OCI-M2 (cell line): Measurements from ENCODE around the gene TMED1.
A peak's percentile ranks its signal among the peaks of the same experiment; 100 is the strongest.
"Not testable (repeated sequence)": the region's sequence is repeated elsewhere in the genome, so short reads cannot be mapped to it uniquely, and the experiment has no call there.

Experiments
- DNase-seq: peaks from one replicate; lab custom pipeline; 2025; ENCODE audit not compliant: unreplicated experiment; lab: John Stamatoyannopoulos, UW

Gene TMED1

DNA sequence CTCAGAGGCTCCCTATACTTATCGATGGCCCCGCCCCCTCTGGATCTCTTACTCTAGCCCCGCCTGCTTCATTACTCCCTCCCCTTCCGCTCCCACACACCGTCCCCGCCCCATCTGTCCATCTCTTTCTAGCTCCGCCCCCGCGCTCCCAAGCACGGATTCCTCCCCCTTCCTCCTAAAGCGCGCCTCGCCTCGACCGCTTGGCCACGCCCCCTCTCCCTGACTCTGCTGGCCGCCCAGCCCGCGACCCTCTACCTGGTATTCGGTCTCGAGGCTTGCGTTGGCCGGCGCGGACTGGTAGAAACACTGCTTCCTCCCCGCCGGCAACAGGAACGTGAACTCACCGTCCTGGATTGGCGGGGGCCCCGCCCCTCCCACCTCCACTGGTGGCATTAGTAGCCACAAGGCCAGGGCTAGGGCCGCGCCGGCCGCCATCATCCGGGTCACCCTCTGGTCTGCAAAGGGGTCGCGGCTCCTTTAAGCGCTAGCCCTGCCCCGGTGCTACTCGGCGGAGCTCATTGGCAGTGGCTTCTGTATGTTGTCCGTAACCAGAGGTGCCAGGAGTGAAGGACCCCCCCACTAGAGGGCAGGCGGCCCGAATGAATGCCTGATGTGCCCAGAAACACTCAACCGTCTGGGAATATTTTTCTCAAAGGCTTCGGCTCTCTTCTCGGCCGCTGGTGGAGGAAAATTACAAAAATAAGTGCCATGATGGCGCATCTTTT is at the start of gene TMED1:
TMED1 (minus strand) TSS at position 459 of the 725 bp plus-strand sequence; CDS start at position 438, 21 bp downstream.
- peak; percentile 100 for DNase-seq

DNA sequence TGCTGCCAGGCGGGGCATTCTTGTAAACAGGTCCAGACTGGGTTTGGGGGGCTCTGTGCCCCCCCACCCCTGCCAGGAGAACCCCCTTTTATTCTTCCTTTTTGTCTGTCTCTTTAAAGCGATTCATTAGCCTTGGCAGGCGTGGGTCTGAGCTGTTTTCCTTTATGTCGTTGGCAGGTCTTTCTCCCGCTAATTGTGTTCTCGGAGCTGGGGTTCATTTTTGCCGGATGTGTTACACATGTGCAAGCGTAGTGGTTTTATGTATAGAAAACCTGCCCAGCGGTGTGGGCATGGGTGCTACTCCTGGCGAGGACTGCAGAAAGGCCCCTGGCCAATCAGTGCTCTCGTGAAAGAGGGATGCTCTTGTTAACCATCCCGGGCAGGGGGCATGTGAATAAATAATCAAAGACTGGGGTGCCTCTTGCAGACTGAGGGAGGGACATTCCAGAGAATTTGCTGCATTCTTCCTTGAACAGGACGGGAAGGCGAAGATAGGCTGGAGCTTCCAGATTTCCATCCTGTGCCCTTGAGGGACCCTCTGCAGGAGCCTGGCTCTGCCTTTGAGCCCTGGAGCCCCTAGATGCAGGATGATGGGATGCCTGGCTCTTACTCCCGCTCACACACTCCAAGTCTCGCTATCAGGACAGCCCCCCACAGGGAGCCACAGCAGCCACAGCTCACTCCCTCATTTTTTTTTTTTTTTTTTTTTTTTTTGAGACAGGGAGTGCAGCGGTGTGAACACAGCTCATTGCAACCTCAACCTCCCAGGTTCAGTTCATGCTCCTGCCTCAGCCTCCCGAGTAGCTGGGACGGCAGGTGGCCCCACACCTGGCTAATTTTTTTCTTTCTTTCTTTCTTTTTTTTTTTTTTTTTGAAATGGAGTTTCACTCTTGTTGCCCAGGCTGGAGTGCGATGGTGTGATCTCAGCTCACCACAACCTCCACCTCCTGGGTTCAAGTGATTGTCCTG is 49.5 kb upstream of the TMED1 start:
- no peak for DNase-seq

- no peak for DNase-seq
Measured at GRCh38 chr19:10884274-10884673, 48.3 kb upstream of the TMED1 start.

DNA sequence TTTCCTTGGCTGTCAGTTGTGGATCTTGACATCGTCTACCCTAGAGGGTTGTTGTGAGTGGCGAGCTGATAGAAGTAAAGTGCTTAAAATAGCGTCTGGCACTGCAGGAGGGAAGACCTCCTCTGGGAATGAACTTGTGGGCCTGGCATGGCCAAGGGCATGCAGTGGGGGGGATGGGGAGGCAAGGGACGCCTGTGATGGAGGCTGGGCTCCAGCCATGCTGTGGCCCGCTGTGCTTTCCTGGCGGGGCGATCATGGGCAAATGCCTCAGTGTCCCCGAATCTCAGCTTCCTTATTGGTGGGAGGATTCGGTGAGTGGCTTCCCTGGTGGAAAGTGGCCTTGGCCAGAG is 46.1 kb upstream of the TMED1 start:
- no peak for DNase-seq

GRCh38 chr19:10881403-10882107 is 45.5 kb upstream of the TMED1 start:
- DNase-seq: no peak

GRCh38 chr19:10878253-10878652 is 42.2 kb upstream of the TMED1 start:
- no peak for DNase-seq

GRCh38 chr19:10877608-10878007 is 41.6 kb upstream of the TMED1 start:
- not testable (repeated sequence) for DNase-seq

GRCh38 chr19:10876459-10877240 is 40.6 kb upstream of the TMED1 start:
- no peak for DNase-seq

- DNase-seq: no peak
Measured at GRCh38 chr19:10874024-10874423, 38.0 kb upstream of the TMED1 start.

GRCh38 chr19:10872546-10873107 is 36.6 kb upstream of the TMED1 start:
- no peak for DNase-seq

- no peak for DNase-seq
Measured at GRCh38 chr19:10871711-10872545, 35.9 kb upstream of the TMED1 start.

- peak; percentile 100 for DNase-seq
Measured at GRCh38 chr19:10870955-10871603, 35.1 kb upstream of the TMED1 start, which contains the start of gene CARM1. Gene CARM1, plus strand, starts transcription at chr19:10871553. Its CDS starts 150 bp downstream, at chr19:10871703.

- DNase-seq: no peak
Measured at GRCh38 chr19:10870501-10870954, 34.5 kb upstream of the TMED1 start.

DNA sequence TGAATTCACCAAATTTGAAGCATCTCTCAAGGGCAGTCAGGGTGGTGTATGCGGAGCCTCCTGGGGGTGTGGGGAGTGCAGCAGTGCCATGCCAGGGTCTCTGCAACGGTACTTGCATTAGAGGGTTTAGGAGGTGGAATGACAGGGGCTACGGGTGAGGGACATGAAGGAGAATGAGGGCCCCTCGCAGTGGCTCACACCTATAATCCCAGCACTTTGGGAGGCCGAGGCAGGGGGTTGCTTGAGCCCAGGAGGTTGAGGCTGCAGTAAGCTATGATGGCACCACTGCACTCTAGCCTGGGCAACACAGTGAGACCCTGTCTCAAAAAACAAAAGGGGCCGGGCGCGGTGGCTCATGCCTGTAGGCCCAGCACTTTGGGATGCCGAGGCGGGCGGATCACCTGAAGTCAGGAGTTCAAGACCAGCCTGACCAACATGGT is 33.9 kb upstream of the TMED1 start:
- not testable (repeated sequence) for DNase-seq

GRCh38 chr19:10868872-10869547 is 33.0 kb upstream of the TMED1 start:
- DNase-seq: no peak

GRCh38 chr19:10866495-10866894 is 30.5 kb upstream of the TMED1 start:
- DNase-seq: no peak

GRCh38 chr19:10864538-10864899 is 28.5 kb upstream of the TMED1 start:
- DNase-seq: peak; percentile 99

- DNase-seq: no peak
Measured at GRCh38 chr19:10863107-10863717, 27.2 kb upstream of the TMED1 start.
